ENCODE results near the gene CAMTA1.

Gene CAMTA1

DNA sequence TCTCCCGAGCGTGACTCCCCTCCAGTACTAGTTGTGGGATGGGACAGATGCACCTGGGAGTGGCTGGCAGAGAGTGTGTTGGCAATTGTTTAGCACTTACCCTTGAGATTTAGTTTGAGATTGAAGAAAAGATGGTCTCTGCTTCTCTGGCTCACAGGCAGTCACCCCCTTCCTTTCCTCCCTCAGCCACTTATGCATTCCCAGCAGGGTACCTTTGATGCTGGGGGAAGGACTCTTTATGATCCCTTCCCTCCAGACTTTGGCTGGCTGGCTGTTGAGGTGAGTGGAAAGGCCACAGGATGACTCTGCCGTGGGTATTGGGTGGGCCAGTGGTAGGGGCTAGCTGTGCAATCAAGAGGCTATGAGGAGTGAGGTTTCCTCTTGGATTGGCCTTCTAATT lies 236.8 kb downstream of the CAMTA1 start:
- TF ChIP-seq, protein P1, sequence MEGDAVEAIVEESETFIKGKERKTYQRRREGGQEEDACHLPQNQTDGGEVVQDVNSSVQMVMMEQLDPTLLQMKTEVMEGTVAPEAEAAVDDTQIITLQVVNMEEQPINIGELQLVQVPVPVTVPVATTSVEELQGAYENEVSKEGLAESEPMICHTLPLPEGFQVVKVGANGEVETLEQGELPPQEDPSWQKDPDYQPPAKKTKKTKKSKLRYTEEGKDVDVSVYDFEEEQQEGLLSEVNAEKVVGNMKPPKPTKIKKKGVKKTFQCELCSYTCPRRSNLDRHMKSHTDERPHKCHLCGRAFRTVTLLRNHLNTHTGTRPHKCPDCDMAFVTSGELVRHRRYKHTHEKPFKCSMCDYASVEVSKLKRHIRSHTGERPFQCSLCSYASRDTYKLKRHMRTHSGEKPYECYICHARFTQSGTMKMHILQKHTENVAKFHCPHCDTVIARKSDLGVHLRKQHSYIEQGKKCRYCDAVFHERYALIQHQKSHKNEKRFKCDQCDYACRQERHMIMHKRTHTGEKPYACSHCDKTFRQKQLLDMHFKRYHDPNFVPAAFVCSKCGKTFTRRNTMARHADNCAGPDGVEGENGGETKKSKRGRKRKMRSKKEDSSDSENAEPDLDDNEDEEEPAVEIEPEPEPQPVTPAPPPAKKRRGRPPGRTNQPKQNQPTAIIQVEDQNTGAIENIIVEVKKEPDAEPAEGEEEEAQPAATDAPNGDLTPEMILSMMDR (conservative IDR thresholded peaks at IDR 0.05; ENCODE audit: low read depth, low read length) = no peak

DNA sequence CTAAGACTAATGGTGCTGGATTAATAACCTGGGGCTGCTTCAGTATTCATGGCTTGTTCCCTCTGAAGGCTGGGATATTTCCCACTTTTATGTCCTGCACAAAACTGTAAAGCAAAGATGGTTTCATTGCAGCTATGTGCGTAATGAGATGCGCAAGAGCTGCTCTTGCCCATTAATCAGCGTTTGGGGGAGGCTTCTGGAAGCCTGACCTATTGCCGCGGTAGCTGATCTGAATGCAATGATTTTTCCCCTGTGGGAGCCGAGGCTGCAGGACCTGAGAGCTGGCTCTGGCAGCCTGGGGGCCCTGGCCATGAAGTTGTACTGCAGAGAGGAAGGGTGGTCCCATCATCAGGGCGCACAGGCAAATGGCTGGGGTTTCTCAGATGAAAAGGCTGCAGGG lies 239.8 kb downstream of the CAMTA1 start:
- TF ChIP-seq, protein P1 (conservative IDR thresholded peaks at IDR 0.05; ENCODE audit: low read depth, low read length) = no peak
- H3K4me3 ChIP-seq (ENCODE audit: low read length) = no peak overlapping the region
- DNase-seq (ENCODE audit: low read depth) = no peak

More for the DNA sequence above, 236.8 kb downstream of the CAMTA1 start:
- no peak for DNase-seq (ENCODE audit: low read depth)
- H3K4me3 ChIP-seq (ENCODE audit: low read length) = no peak overlapping the region

DNA sequence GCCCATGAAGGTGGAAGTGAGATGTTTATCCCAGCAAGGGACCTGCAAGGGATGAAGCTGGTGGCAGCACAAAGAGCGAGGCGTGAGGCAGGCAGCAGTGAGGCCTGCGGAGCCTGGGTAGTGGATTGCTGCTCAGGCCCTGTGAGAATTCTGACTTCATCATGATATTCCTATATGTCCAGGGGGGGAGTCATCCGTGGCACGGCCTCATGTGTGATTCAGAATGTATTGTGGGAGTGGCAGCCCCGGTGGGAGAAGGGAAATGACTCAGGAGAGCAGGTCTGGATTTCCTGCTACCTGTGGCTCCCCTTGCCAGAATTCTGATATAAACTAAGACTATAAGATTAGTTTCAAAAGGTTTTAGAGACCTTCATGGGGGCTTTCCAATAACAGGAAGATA lies 240.9 kb downstream of the CAMTA1 start:
- no peak overlapping the region for H3K4me3 ChIP-seq (ENCODE audit: low read length)
- no peak for DNase-seq (ENCODE audit: low read depth)
- TF ChIP-seq, protein P1 (conservative IDR thresholded peaks at IDR 0.05; ENCODE audit: low read depth, low read length) = no peak

DNA sequence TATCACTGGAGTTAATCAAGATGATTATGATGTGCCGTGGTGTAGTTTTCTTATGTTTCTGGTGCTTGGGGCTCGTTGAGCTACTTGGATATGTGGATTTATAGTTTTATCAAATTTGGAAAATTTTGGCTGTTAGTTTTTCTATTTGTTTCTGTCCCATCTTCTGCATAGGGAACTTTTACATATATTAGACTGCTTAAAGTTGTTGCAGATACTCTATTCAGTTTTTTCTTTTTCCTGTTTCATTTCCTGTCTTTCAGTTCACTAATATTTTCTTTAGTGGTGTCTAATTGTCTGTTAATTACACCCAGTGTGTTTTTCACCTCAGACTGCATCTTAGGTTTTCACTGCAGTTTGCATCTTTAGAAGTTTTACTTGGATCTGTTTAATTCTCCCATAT lies 247.7 kb downstream of the CAMTA1 start:
- H3K4me3 ChIP-seq (ENCODE audit: low read length) = no peak overlapping the region
- TF ChIP-seq, protein P1 (conservative IDR thresholded peaks at IDR 0.05; ENCODE audit: low read depth, low read length) = no peak

DNA sequence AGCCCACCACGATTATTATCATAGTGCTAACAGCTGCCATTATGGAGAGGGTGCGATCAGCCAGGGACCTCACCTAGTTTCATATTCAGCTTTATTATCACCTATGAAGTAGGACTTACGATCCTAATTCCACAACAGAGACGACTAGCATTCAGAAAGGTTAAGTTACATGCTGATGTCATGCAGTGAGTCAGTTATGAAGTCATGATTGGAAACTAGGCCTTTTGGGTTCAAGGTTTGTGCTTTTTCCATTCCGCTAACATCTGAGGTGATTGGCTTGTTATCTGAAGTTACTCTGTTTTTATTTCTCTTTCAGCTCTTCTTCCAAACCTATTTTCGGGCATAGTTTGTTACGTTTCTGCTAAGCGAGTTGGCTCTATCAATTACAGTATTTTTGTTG lies 251.1 kb downstream of the CAMTA1 start:
- H3K4me3 ChIP-seq (ENCODE audit: low read length) = no peak overlapping the region
- TF ChIP-seq, protein P1 (conservative IDR thresholded peaks at IDR 0.05; ENCODE audit: low read depth, low read length) = no peak
- DNase-seq (ENCODE audit: low read depth) = no peak

More for the DNA sequence above, 247.7 kb downstream of the CAMTA1 start:
- no peak for DNase-seq (ENCODE audit: low read depth)

DNA sequence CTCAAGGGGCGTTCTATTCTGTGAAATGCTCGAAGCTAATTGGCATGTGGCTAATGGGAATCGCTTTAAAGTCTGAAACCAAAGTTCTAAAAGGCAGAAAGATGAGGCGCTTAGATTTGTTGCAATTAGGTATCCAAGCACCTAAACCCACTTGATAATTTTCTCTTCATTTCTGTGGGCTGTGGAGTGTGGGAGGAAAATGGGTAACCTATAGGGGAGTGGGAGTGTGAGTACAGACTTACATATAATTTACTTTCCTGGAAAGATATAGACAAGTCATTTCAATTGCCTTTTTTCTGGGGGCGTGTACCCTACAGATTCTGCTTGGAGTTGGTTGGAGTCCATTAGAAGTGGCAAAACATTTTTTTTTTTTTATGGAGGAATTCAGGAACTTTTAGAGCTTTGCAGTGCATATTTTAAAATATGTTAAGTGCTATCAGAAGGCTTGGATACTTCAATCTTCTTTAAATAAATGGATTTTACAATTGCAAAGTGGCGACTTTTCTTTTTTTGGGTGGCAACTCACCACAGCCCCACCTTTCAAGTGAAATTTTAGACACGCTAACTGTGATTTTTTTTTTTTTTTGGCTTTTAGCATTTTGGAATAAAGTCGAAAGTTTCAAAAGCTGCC lies 254.5 kb downstream of the CAMTA1 start:
- TF ChIP-seq, protein P1 (conservative IDR thresholded peaks at IDR 0.05; ENCODE audit: low read depth, low read length) = no peak
- no peak overlapping the region for H3K4me3 ChIP-seq (ENCODE audit: low read length)
- no peak for DNase-seq (ENCODE audit: low read depth)

DNA sequence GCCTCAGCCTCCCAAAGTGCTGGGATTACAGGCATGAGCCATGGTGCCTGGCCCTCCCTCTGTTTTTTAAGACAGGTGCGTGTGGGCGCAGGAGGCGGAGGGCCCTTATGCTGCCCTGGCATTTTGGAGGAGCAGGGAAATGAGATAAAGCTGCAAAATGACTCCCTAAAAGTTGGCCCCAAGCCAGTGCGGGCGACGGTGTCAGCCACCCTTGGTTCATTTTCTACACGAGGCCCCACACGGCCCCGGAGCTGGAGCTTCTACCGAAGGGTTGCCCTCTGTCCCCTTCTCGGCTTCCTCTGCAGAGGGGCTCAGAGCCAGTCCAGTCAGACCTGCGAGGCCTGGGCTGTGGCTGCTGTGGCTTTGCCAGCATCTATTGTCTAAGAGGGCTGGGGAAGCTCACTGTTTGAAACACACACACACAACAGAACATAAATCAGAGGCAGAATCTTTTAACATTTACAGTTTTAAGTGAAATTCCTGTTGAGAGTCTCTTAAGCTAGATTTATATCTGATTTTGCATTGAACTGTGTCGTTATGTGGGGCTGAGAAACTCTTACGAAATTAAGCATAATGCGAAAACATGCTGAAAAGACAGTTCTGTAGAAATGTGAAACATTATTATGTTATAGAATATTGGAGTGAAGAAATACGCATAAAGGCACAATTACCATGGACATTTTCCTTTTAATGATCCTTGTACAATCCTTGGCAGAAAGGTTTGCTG lies 255.9 kb downstream of the CAMTA1 start:
- TF ChIP-seq, protein P1 (conservative IDR thresholded peaks at IDR 0.05; ENCODE audit: low read depth, low read length) = no peak
- DNase-seq (ENCODE audit: low read depth) = no peak
- no peak overlapping the region for H3K4me3 ChIP-seq (ENCODE audit: low read length)

Measured in retinal pigment epithelial cell (primary cell).